Nephron progenitor cell (in vitro differentiated cells): ENCODE measurements around the gene SPAG7.

ENCODE experiments used
- DNase-seq: peaks from one replicate; pipeline ENCODE4 v3.0.0; 2021
- H3K27ac Mint-ChIP-seq: 2 replicates; pipeline ENCODE4 v1.8.0; 2021; ENCODE audit warnings: mild to moderate bottlenecking, moderate library complexity, mixed read lengths
- H3K27me3 Mint-ChIP-seq: 2 replicates; pipeline ENCODE4 v1.8.0; 2021; ENCODE audit warnings: mild to moderate bottlenecking, low read depth, mixed read lengths; ENCODE audit not compliant: poor library complexity
- H3K36me3 Mint-ChIP-seq: 2 replicates; pipeline ENCODE4 v1.8.0; 2021; ENCODE audit warnings: low read depth, mixed read lengths
- H3K4me1 Mint-ChIP-seq: 2 replicates; pipeline ENCODE4 v1.8.0; 2021; ENCODE audit warnings: mixed read lengths
- H3K4me3 Mint-ChIP-seq: 2 replicates; pipeline ENCODE4 v1.8.0; 2021; ENCODE audit warnings: mild to moderate bottlenecking, moderate library complexity, mixed read lengths
- H3K9me3 Mint-ChIP-seq: 2 replicates; pipeline ENCODE4 v1.8.0; 2021; ENCODE audit warnings: mild to moderate bottlenecking, moderate library complexity, mixed read lengths
- TF ChIP-seq, protein P1 (sequence below): fragments of 200-600 bp; sonication (generic); IDR thresholded peaks from 2 replicates; pipeline ENCODE4 v1.5.0; 2021; ENCODE audit warnings: antibody characterized with exemption

The SPAG7 gene

DNA sequence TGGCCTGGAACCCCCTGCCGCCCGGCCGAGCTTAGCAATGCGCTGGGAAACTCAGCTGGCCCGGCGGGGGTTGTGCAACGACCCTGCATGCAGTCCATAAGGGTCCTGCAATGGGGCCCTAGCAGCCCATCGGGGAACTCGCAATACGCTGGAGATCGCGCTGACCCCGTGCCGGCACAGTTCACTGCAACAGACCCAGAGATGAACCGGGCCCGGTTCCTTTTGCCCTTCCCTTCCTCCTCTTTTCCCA is 28.1 kb downstream of the SPAG7 start:
- Mint-ChIP-seq H3K9me3 (no peaks in the 10 kb centered on the region), H3K4me3 (peak overlapping the region; percentile 92), H3K27ac (peak overlapping the region; percentile 94), H3K27me3 (peaks cover 5% of the 10 kb centered on the region), H3K4me1 (peaks cover 34% of the 10 kb centered on the region), H3K36me3 (peaks cover 31% of the 10 kb centered on the region)
- DNase-seq, result peak; percentile 54
- TF ChIP-seq, protein P1, sequence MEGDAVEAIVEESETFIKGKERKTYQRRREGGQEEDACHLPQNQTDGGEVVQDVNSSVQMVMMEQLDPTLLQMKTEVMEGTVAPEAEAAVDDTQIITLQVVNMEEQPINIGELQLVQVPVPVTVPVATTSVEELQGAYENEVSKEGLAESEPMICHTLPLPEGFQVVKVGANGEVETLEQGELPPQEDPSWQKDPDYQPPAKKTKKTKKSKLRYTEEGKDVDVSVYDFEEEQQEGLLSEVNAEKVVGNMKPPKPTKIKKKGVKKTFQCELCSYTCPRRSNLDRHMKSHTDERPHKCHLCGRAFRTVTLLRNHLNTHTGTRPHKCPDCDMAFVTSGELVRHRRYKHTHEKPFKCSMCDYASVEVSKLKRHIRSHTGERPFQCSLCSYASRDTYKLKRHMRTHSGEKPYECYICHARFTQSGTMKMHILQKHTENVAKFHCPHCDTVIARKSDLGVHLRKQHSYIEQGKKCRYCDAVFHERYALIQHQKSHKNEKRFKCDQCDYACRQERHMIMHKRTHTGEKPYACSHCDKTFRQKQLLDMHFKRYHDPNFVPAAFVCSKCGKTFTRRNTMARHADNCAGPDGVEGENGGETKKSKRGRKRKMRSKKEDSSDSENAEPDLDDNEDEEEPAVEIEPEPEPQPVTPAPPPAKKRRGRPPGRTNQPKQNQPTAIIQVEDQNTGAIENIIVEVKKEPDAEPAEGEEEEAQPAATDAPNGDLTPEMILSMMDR, result no peak

DNA sequence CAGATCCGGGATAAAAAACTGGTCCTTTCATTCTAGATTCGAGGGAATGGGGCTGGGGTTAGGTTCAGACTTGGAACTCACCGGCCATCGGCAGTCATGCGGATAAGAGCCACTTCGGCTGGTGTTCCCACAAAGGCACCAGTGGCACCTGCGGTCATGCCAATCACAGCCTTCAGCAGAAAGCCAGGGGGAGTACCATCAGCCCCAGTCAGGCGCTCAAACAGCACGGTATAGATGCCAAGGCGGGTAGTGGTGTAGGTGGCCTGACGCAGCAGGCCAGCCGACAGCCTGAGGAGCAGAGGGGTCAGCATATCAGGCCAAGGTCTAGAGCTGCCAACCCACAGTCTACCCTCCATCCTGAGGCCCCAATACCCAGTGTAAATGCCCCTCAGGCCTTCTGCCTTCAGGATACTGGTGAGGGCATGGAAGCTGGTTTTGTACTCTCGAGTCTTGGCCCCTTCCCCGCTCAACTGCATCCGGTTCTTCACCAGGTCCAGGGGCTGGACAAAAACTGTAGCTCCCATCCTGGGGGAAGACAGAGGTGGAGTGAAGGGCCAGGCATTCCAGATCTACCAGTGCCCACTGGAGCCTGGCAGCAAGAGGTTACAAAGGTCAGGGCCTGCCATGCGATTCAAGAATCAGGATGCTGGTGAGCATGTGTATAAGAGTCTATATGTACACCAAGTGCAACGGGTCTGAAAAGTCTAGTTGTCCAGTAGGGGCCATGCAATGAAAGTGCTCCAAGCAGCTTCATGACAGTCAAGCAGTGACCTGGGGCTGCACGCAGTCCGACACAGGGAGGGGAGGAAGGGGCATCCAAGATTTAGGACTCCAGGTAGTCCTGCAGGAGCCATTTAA is 28.7 kb downstream of the SPAG7 start:
- DNase-seq, result no peak
- Mint-ChIP-seq H3K9me3 (no peaks in the 10 kb centered on the region), H3K36me3 (peaks cover 31% of the 10 kb centered on the region), H3K27ac (peak overlapping the region; percentile 94), H3K4me1 (peaks cover 40% of the 10 kb centered on the region), H3K27me3 (peaks cover 5% of the 10 kb centered on the region), H3K4me3 (peak overlapping the region; percentile 92)
- TF ChIP-seq, protein P1, result no peak

DNA sequence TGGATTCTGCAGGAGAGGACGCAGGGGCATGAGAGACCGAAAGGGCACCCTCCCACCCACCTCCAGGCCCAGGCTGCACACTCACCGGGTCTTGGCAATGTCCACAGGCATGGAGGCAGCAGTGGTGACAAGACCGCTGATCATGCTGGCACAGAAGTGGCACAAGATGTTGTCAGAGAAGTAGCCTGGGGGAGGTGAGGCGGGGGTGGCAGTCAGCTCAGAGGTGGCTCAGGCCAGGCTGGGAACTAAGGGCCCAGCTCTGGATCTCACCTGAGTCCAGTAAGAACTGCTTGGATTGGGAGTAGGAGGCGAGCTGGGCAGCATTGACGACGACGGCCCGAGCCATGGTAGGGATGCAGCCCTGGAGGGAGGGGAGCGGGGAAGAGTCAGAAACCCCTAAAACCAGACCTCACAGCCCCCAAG is 29.5 kb downstream of the SPAG7 start:
- peaks cover 5% of the 10 kb centered on the region for H3K27me3 Mint-ChIP-seq
- TF ChIP-seq, protein P1, result no peak
- peaks cover 47% of the 10 kb centered on the region for H3K4me1 Mint-ChIP-seq
- H3K9me3 Mint-ChIP-seq, result no peaks in the 10 kb centered on the region
- H3K36me3 Mint-ChIP-seq, result peaks cover 28% of the 10 kb centered on the region
- peak overlapping the region; percentile 92 for H3K4me3 Mint-ChIP-seq
- peak overlapping the region; percentile 89 for H3K27ac Mint-ChIP-seq
- no peak for DNase-seq

DNA sequence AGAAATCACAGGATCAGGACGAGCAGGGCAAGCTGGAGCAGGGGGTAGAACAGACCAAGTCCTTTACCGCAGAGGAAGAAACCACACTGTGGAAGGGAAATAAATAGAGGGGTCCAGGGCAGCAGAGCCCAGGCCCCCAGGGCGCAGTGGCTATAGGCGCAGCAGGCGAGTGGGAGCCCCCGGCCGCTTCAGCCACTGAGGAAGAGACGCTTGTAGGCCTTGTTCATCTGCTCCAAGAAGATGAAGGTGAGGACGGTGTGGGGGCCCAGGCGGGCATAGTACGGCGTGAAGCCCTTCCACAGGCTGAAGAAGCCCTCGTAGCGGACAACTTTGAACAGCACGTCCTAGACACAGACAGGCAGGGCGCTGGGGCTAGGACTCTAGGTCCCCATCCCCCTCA is 30.1 kb downstream of the SPAG7 start:
- peaks cover 9% of the 10 kb centered on the region for H3K27me3 Mint-ChIP-seq
- peaks cover 24% of the 10 kb centered on the region for H3K36me3 Mint-ChIP-seq
- H3K4me3 Mint-ChIP-seq, result peak overlapping the region; percentile 92
- peaks cover 47% of the 10 kb centered on the region for H3K4me1 Mint-ChIP-seq
- DNase-seq, result no peak
- TF ChIP-seq, protein P1, result no peak
- no peak overlapping the region for H3K27ac Mint-ChIP-seq
- H3K9me3 Mint-ChIP-seq, result no peaks in the 10 kb centered on the region

DNA sequence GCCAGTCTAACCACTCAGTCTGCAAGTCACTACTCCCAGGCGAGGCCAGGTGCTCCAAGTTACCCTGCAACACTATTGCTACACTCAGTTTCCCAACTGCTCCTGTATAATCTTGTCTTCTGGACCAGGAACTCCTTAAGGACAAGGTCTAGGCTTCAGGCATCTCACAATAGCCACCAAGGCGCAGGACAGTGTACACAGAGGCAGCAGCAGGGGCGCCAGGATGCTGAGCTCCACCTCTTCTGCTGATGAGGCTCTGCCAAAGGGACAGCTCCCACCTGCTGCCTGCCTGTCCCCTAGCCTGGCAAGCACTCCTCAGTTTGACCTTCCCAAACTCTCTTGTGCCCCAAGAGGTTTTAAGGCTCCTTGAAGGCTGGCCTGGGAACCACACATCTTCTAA is 31.2 kb downstream of the SPAG7 start:
- DNase-seq, result no peak
- TF ChIP-seq, protein P1, result no peak
- Mint-ChIP-seq H3K4me3 (no peak overlapping the region), H3K27me3 (peaks cover 9% of the 10 kb centered on the region), H3K36me3 (peaks cover 14% of the 10 kb centered on the region), H3K4me1 (peaks cover 38% of the 10 kb centered on the region), H3K27ac (peak overlapping the region; percentile 92), H3K9me3 (no peaks in the 10 kb centered on the region)

DNA sequence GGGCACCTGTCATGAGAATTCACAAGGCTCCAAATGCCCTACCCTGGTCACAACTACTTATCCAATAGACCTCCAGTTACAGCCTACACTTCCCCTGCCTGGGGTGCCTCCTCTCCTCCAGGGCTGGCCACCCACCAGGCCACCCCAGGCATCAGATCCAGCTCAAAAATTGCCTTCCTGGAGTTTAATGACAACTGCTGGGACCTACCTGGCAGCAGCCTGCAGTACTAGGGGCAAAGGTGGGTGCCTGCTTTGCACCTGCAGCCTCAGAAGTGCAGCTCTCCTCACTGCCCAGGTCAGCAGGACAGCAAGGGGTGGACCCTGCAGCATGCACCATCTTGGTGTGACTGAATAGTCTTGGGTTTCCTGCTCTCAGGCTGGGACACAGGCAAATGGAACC is 32.0 kb downstream of the SPAG7 start:
- Mint-ChIP-seq H3K27me3 (peaks cover 12% of the 10 kb centered on the region), H3K27ac (no peak overlapping the region), H3K4me1 (peaks cover 31% of the 10 kb centered on the region), H3K4me3 (no peak overlapping the region), H3K9me3 (no peaks in the 10 kb centered on the region), H3K36me3 (peaks cover 19% of the 10 kb centered on the region)
- no peak for DNase-seq
- TF ChIP-seq, protein P1, result no peak
